ENCODE measurements around the gene UNC50. TPM values are rescaled to one million over a fixed set of nuclear protein-coding genes. Genes with fewer than 3 reads are reported as not detected.

The UNC50 gene
- total RNA-seq, 1 experiment from 2014 or later: 50.8 TPM

DNA sequence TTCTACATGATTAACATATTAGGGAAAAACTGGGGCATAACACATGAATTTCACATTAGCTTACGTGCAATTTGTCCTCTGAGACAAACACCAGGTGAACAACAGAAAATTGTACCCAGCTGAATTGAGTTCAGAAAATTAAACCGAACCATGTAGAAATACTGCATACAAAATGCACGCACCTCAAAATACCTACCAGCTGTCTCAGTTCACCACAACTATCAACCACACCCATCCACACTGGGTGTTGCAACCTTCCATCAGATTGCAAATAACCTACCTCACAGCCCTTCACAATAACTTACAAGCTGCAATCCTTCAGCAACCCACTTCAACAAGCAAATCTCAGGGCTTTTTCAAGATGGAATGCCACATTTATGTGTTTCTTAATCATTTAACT is 55.9 kb downstream of the UNC50 start:
- DNase-seq (ENCODE audit: low read depth): no peak

GRCh38 chr2:98665677-98666076 is 57.3 kb downstream of the UNC50 start:
- DNase-seq (ENCODE audit: low read depth): no peak

Other genes with a start within 250 kb of the UNC50 start
- gene INPP4A, start 163.7 kb upstream of the UNC50 start, total RNA-seq (2014; rRNA removed; shearing (Covaris generic)): 17.3 and 18.1 TPM in 2 replicates
- gene COA5, start 77 bp upstream of the UNC50 start, total RNA-seq (2014; rRNA removed; shearing (Covaris generic)): 29.4 TPM in 2 replicates
- gene MGAT4A, start 122.5 kb downstream of the UNC50 start, total RNA-seq (2014; rRNA removed; shearing (Covaris generic)): 5.0 and 5.6 TPM in 2 replicates